ENCODE data around the gene ACSS1.

GRCh38 chr20:25078662-25079061 lies 20.7 kb upstream of the ACSS1 start:
- TF ChIP-seq POLR2AphosphoS5 (IDR thresholded peaks at IDR 0.05) (no peak), CTCF (IDR thresholded peaks at IDR 0.05) (no peak)
